Measurements from ENCODE around the gene DNAJC18. TPM values are rescaled to one million over a fixed set of nuclear protein-coding genes. Genes with fewer than 3 reads are reported as not detected.

The DNAJC18 gene
- total RNA-seq, 1 donor from 2014 or later: 27.0 TPM

- no peaks in the 10 kb centered on the region for H3K9me3 Mint-ChIP-seq (ENCODE audit: low read depth)
- H3K27me3 Mint-ChIP-seq (ENCODE audit: low read depth): no peaks in the 10 kb centered on the region
- H3K36me3 Mint-ChIP-seq (ENCODE audit: low read depth): peaks cover 20% of the 10 kb centered on the region
- H3K27ac Mint-ChIP-seq (ENCODE audit: unreplicated experiment): no peak overlapping the region
- DNase-seq (ENCODE audit: low spot score): no peak
- no peak for TF ChIP-seq CTCF (IDR thresholded peaks at IDR 0.05)
- no peak overlapping the region for H3K4me3 Mint-ChIP-seq (ENCODE audit: unreplicated experiment)
- H3K4me1 Mint-ChIP-seq (ENCODE audit: low read depth): peaks cover 18% of the 10 kb centered on the region
Measured at GRCh38 chr5:139363937-139364336, 75.4 kb downstream of the DNAJC18 start.

- no peak for DNase-seq (ENCODE audit: low spot score)
- H3K9me3 Mint-ChIP-seq (ENCODE audit: low read depth): no peaks in the 10 kb centered on the region
- no peaks in the 10 kb centered on the region for H3K27me3 Mint-ChIP-seq (ENCODE audit: low read depth)
- TF ChIP-seq CTCF (IDR thresholded peaks at IDR 0.05): no peak
- no peak overlapping the region for H3K27ac Mint-ChIP-seq (ENCODE audit: unreplicated experiment)
- H3K4me3 Mint-ChIP-seq (ENCODE audit: unreplicated experiment): no peak overlapping the region
- H3K4me1 Mint-ChIP-seq (ENCODE audit: low read depth): peaks cover 18% of the 10 kb centered on the region
- peaks cover 17% of the 10 kb centered on the region for H3K36me3 Mint-ChIP-seq (ENCODE audit: low read depth)
Measured at GRCh38 chr5:139361835-139362429, 77.4 kb downstream of the DNAJC18 start.

- H3K27me3 Mint-ChIP-seq (ENCODE audit: low read depth): no peaks in the 10 kb centered on the region
- no peak for DNase-seq (ENCODE audit: low spot score)
- H3K4me1 Mint-ChIP-seq (ENCODE audit: low read depth): peaks cover 14% of the 10 kb centered on the region
- no peaks in the 10 kb centered on the region for H3K9me3 Mint-ChIP-seq (ENCODE audit: low read depth)
- no peak overlapping the region for H3K27ac Mint-ChIP-seq (ENCODE audit: unreplicated experiment)
- TF ChIP-seq CTCF (IDR thresholded peaks at IDR 0.05): no peak
- peaks cover 12% of the 10 kb centered on the region for H3K36me3 Mint-ChIP-seq (ENCODE audit: low read depth)
- no peak overlapping the region for H3K4me3 Mint-ChIP-seq (ENCODE audit: unreplicated experiment)
Measured at GRCh38 chr5:139360384-139360783, 78.9 kb downstream of the DNAJC18 start.

Other genes starting within 250 kb of the DNAJC18 start
- gene SIL1, start 241.2 kb downstream of the DNAJC18 start, total RNA-seq: 71.1 to 87.4 TPM (median 76.2 TPM) in 3 replicates
- 150 to 218 TPM (median 153 TPM) in 3 replicates for gene MATR3, start 145.8 kb downstream of the DNAJC18 start, total RNA-seq
- gene PAIP2, start 97.7 kb downstream of the DNAJC18 start, total RNA-seq: 43.8 to 53.0 TPM (median 47.9 TPM) in 3 replicates
- gene SLC23A1, start 56.2 kb downstream of the DNAJC18 start, total RNA-seq: not detected in 3 replicates
- not detected in 3 replicates for gene MZB1, start 49.6 kb downstream of the DNAJC18 start, total RNA-seq
- 0.97 to 2.4 TPM (median 2.3 TPM) in 3 replicates for gene PROB1, start 44.4 kb downstream of the DNAJC18 start, total RNA-seq
- gene SPATA24, start 35.4 kb downstream of the DNAJC18 start, total RNA-seq: 2.7 to 3.7 TPM (median 3.7 TPM) in 3 replicates
- 0.62 TPM in 1 of 3 replicates, not detected in the others for gene ECSCR, start 23.2 kb upstream of the DNAJC18 start, total RNA-seq
- not detected in 3 replicates for gene SMIM33, start 31.5 kb upstream of the DNAJC18 start, total RNA-seq
- 26.6 to 59.2 TPM (median 58.4 TPM) in 3 replicates for gene STING1, start 43.2 kb upstream of the DNAJC18 start, total RNA-seq
- 110 to 129 TPM (median 117 TPM) in 3 replicates for gene UBE2D2, start 121.8 kb upstream of the DNAJC18 start, total RNA-seq
- gene CXXC5, start 208.8 kb upstream of the DNAJC18 start, total RNA-seq: 144 to 193 TPM (median 145 TPM) in 3 replicates

Data from chondrocyte (in vitro differentiated cells).